SK-N-SH (cell line): ENCODE data around the gene MARCHF3. TPM values are rescaled to one million over a fixed set of nuclear protein-coding genes. Genes with fewer than 3 reads are reported as not detected.

Experiments used
- CTCF ChIA-PET: fragments of 300-600, 350-600 bp; formaldehyde crosslinking; extraction: SDS; loops from one replicate; lab custom pipeline; 2021; lab: Yijun Ruan, JAX
- POLR2A ChIA-PET: fragments of 350-600 bp; sonication (Branson Sonifier 250); formaldehyde crosslinking; extraction: SDS; loops from one replicate; lab custom pipeline; 2020; ENCODE audit warnings: antibody characterized with exemption, inconsistent platforms; lab: Yijun Ruan, JAX
- DNase-seq: peaks from one replicate; pipeline ENCODE4 v3.0.0; 2012
- H2AFZ ChIP-seq: fragments of 200-600 bp; sonication (generic); 2 replicates; pipeline ENCODE4 v1.8.1; 2016; ENCODE audit warnings: antibody characterized with exemption, mild to moderate bottlenecking, low read depth
- H3F3A ChIP-seq: fragments of 200-600 bp; sonication (generic); replicated peaks from 2 replicates; pipeline ENCODE3; 2016; ENCODE audit warnings: antibody characterized with exemption, mild to moderate bottlenecking; ENCODE audit not compliant: insufficient read depth
- H3K27ac ChIP-seq, 2 experiments: fragments of 200-500 bp in 1 of 2; fragments of 200-600 bp in 1 of 2; sonication (Bioruptor generic) in 1 of 2; sonication (generic), shearing (Covaris generic) in 1 of 2; 2 replicates each; pipeline versions ENCODE4 v1.5.1 to v1.6.1; 2014 to 2016; ENCODE audit warnings: low read depth in 2 of 2, inconsistent platforms in 1 of 2, low read length in 1 of 2, mild to moderate bottlenecking in 1 of 2, mixed read lengths in 1 of 2
- H3K27me3 ChIP-seq: fragments of 200-600 bp; sonication (generic), shearing (Covaris generic); 2 replicates; pipeline ENCODE4 v1.6.1; 2016; ENCODE audit warnings: mixed run types; ENCODE audit not compliant: insufficient read depth
- H3K36me3 ChIP-seq, 2 experiments: fragments of 200-500 bp in 1 of 2; fragments of 200-600 bp in 1 of 2; sonication (Bioruptor generic) in 1 of 2; sonication (generic) in 1 of 2; replicated peaks in 1 of 2; 2 replicates each; pipeline versions ENCODE3 to v1.5.1; 2014 to 2016; ENCODE audit warnings: low read length in 1 of 2, mild to moderate bottlenecking in 1 of 2; ENCODE audit not compliant: insufficient read depth in 2 of 2, control insufficient read depth in 1 of 2
- H3K4me1 ChIP-seq, 2 experiments: fragments of 200-500 bp in 1 of 2; fragments of 200-600 bp in 1 of 2; sonication (Bioruptor generic) in 1 of 2; sonication (generic), shearing (Covaris generic) in 1 of 2; 2 replicates each; pipeline versions ENCODE4 v1.5.1 to v1.6.1; 2014 to 2016; ENCODE audit warnings: low read depth in 1 of 2, low read length in 1 of 2, mixed run types in 1 of 2; ENCODE audit not compliant: insufficient read depth in 2 of 2, control insufficient read depth in 1 of 2
- H3K4me2 ChIP-seq: fragments of 200-600 bp; sonication (generic), shearing (Covaris generic); 2 replicates; pipeline ENCODE4 v1.6.1; 2017; ENCODE audit warnings: mixed run types
- H3K4me3 ChIP-seq, 2 experiments: fragments of 200-500 bp in 1 of 2; fragments of 200-600 bp in 1 of 2; sonication (Bioruptor generic) in 1 of 2; sonication (generic), shearing (Covaris generic) in 1 of 2; 2 replicates each; pipeline versions ENCODE4 v1.5.1 to v1.8.1; 2014 to 2016; ENCODE audit warnings: low read depth in 2 of 2, inconsistent platforms in 1 of 2, low read length in 1 of 2, mild to moderate bottlenecking in 1 of 2, mixed read lengths in 1 of 2, moderate library complexity in 1 of 2
- H3K79me2 ChIP-seq: fragments of 200-600 bp; sonication (generic); 2 replicates; pipeline ENCODE4 v1.8.1; 2017; ENCODE audit warnings: mild to moderate bottlenecking; ENCODE audit not compliant: insufficient read depth
- H3K9ac ChIP-seq: fragments of 200-600 bp; sonication (generic); 2 replicates; pipeline ENCODE4 v1.6.1; 2017; ENCODE audit warnings: mixed run types
- H3K9me2 ChIP-seq: fragments of 200-600 bp; sonication (generic); 2 replicates; pipeline ENCODE4 v1.6.1; 2017; ENCODE audit warnings: mixed run types
- H3K9me3 ChIP-seq: fragments of 200-600 bp; sonication (generic); 2 replicates; pipeline ENCODE4 v1.6.1; 2017; ENCODE audit warnings: mixed run types, mild to moderate bottlenecking, moderate library complexity
- H4K20me1 ChIP-seq: fragments of 200-600 bp; sonication (generic); 2 replicates; pipeline ENCODE4 v1.6.1; 2017; ENCODE audit warnings: mild to moderate bottlenecking, mixed run types; ENCODE audit not compliant: insufficient read depth
- FOXJ3 ChIP-seq: sonication (generic); formaldehyde crosslinking; IDR thresholded peaks from 2 replicates; pipeline ENCODE4 v1.5.1; 2020; ENCODE audit warnings: mild to moderate bottlenecking, missing genetic modification reagents
- FOXM1 ChIP-seq: IDR thresholded peaks from 2 replicates; pipeline ENCODE4 v1.4.0; 2012; ENCODE audit warnings: low read depth, mild to moderate bottlenecking
- IRF3 ChIP-seq: fragments of 150-350 bp; IDR thresholded peaks from 2 replicates; pipeline ENCODE4 v1.6.1; 2016; ENCODE audit warnings: mild to moderate bottlenecking, low read depth, low read length
- JUND ChIP-seq: IDR thresholded peaks from 2 replicates; pipeline ENCODE4 v1.4.0; 2012
- MXI1 ChIP-seq: IDR thresholded peaks from 2 replicates; pipeline ENCODE4 v1.6.1; 2012; ENCODE audit warnings: mild to moderate bottlenecking, low read depth, low read length, improper control_type of control experiment
- NFIC ChIP-seq: IDR thresholded peaks from 2 replicates; pipeline ENCODE4 v1.4.0; 2012; ENCODE audit warnings: borderline replicate concordance
- REST ChIP-seq: IDR thresholded peaks from 2 replicates; pipeline ENCODE4 v1.6.1; 2012; ENCODE audit warnings: mild to moderate bottlenecking, low read depth, low read length, moderate library complexity
- RFX5 ChIP-seq: IDR thresholded peaks from 2 replicates; pipeline ENCODE4 v1.6.1; 2012; ENCODE audit warnings: mild to moderate bottlenecking, improper control_type of control experiment, low read length
- SMC3 ChIP-seq: IDR thresholded peaks from 2 replicates; pipeline ENCODE4 v1.6.1; 2012; ENCODE audit warnings: low read depth, low read length, improper control_type of control experiment
- USF1 ChIP-seq: IDR thresholded peaks from 2 replicates; pipeline ENCODE4 v1.4.0; 2012; ENCODE audit warnings: low read depth, borderline replicate concordance
- WGBS: methylation state at CpG from one replicate; pipeline ENCODE4 v1.1.6; 2017; ENCODE audit warnings: low lambda C conversion rate; 5-methylcytosine and 5-hydroxymethylcytosine counted together
- polyA plus RNA-seq, 3 experiments: library from polyadenylated mRNA; depleted of rRNA; stranded (reverse); fragments of >200 nt; gene quantifications; 2 replicates each; pipeline ENCODE4 v1.2.3, GENCODE V29; 2012

MARCHF3 gene
- polyA plus RNA-seq, 1 of the 3 experiments (the other 2 are of a cell fraction), result 21.5 TPM

- H3K4me2 ChIP-seq, result no peak overlapping the region
- H3K27ac ChIP-seq, result no peak overlapping the region
- no peaks in the 10 kb centered on the region; the same call in 1 of the 2 replicates for H3K9me3 ChIP-seq
- H3K4me3 ChIP-seq, result no peak overlapping the region
- H2AFZ ChIP-seq, result no peak overlapping the region
- no peaks in the 10 kb centered on the region for H3F3A ChIP-seq
- H3K27me3 ChIP-seq, result no peaks in the 10 kb centered on the region
- TF ChIP-seq JUND (no peak), IRF3 (no peak), MXI1 (no peak), SMC3 (no peak), FOXJ3 (CRISPR knock-in tag) (no peak)
- WGBS, result 86% methylated on average over 2 of the region's 2 CpGs
- no peaks in the 10 kb centered on the region for H3K9me2 ChIP-seq
- CTCF ChIA-PET, result no interaction called here
- H3K79me2 ChIP-seq, result peaks cover 5% of the 10 kb centered on the region; the same call in 1 of the 2 replicates
- peaks cover 0 to 2% of the 10 kb centered on the region in 2 experiments; a peak in 2 of 4 replicates for H3K4me1 ChIP-seq
- no peaks in the 10 kb centered on the region for H4K20me1 ChIP-seq
- no peak overlapping the region for H3K9ac ChIP-seq
- H3K36me3 ChIP-seq, result no peaks in the 10 kb centered on the region
- POLR2A ChIA-PET, result no interaction called here
- DNase-seq, result no peak
These were observed 73.4 kb downstream of the MARCHF3 start for GRCh38 chr5:126956991-126957390.

GRCh38 chr5:126954981-126955380 is 75.4 kb downstream of the MARCHF3 start:
- Histone ChIP-seq H3K9me2 (no peaks in the 10 kb centered on the region), H3K4me3 (no peak overlapping the region), H3F3A (no peaks in the 10 kb centered on the region), H3K27me3 (no peaks in the 10 kb centered on the region), H3K9ac (no peak overlapping the region), H3K4me1 (no peaks in the 10 kb centered on the region; a peak in 1 of 4 replicates), H2AFZ (no peak overlapping the region), H3K79me2 (peaks cover 5% of the 10 kb centered on the region; the same call in 1 of the 2 replicates), H3K9me3 (no peaks in the 10 kb centered on the region; the same call in 1 of the 2 replicates), H3K36me3 (no peaks in the 10 kb centered on the region), H3K27ac (no peak overlapping the region), H3K4me2 (no peak overlapping the region), H4K20me1 (no peaks in the 10 kb centered on the region)
- ChIA-PET CTCF (no interaction called here), POLR2A (no interaction called here)
- DNase-seq, result no peak
- TF ChIP-seq USF1, result no peak
- TF ChIP-seq REST, result no peak
- TF ChIP-seq NFIC, result no peak
- no peak for TF ChIP-seq RFX5
- TF ChIP-seq FOXM1, result no peak
- 98% methylated on average over 3 of the region's 3 CpGs for WGBS
